DOHH2 (cell line): ENCODE results near the gene MAP3K5.

ENCODE experiments used
- H3F3A ChIP-seq: fragments of 200-600 bp; sonication (generic), shearing (Covaris generic); 2 replicates; pipeline ENCODE4 v1.6.0; 2016; ENCODE audit warnings: antibody characterized with exemption, mild to moderate bottlenecking; ENCODE audit not compliant: control insufficient read depth, insufficient read depth
- H3K27ac ChIP-seq: fragments of 200-600 bp; sonication (generic); 2 replicates; pipeline ENCODE4 v1.5.1; 2014; ENCODE audit warnings: low read depth, mild to moderate bottlenecking, low read length, moderate library complexity
- H3K27me3 ChIP-seq: fragments of 200-600 bp; sonication (generic); 2 replicates; pipeline ENCODE4 v1.6.1; 2014; ENCODE audit warnings: mild to moderate bottlenecking, low read length, mixed read lengths; ENCODE audit not compliant: control insufficient read depth
- H3K36me3 ChIP-seq: fragments of 200-600 bp; sonication (generic); 2 replicates; pipeline ENCODE4 v1.6.1; 2014; ENCODE audit warnings: mild to moderate bottlenecking, low read length, moderate library complexity, mixed read lengths; ENCODE audit not compliant: control insufficient read depth
- H3K4me1 ChIP-seq: fragments of 200-600 bp; sonication (generic); 2 replicates; pipeline ENCODE4 v1.6.1; 2014; ENCODE audit warnings: mild to moderate bottlenecking, low read length, mixed read lengths; ENCODE audit not compliant: control insufficient read depth
- H3K4me2 ChIP-seq: fragments of 200-600 bp; sonication (generic); 2 replicates; pipeline ENCODE4 v1.6.0; 2014; ENCODE audit warnings: mild to moderate bottlenecking, low read length, moderate library complexity
- H3K4me3 ChIP-seq: fragments of 200-600 bp; sonication (generic); 2 replicates; pipeline ENCODE4 v1.5.1; 2014; ENCODE audit warnings: mild to moderate bottlenecking, low read length, mixed read lengths
- H3K79me2 ChIP-seq: fragments of 200-600 bp; sonication (generic); 2 replicates; pipeline ENCODE4 v1.6.1; 2014; ENCODE audit warnings: mild to moderate bottlenecking, low read length, mixed read lengths; ENCODE audit not compliant: control insufficient read depth
- H3K9me2 ChIP-seq: fragments of 200-600 bp; sonication (generic); replicated peaks from 2 replicates; pipeline ENCODE4 v1.6.1; 2014; ENCODE audit warnings: mild to moderate bottlenecking, low read length, mixed read lengths; ENCODE audit not compliant: control insufficient read depth
- H3K9me3 ChIP-seq: fragments of 200-600 bp; sonication (generic); 2 replicates; pipeline ENCODE4 v1.6.1; 2014; ENCODE audit warnings: antibody characterized with exemption, low read length, mixed read lengths; ENCODE audit not compliant: control insufficient read depth, insufficient read depth
- H4K20me1 ChIP-seq: fragments of 200-600 bp; sonication (generic); 2 replicates; pipeline ENCODE4 v1.6.0; 2014; ENCODE audit warnings: low read depth, mild to moderate bottlenecking, antibody characterized with exemption, low read length, moderate library complexity; ENCODE audit not compliant: control insufficient read depth, insufficient read depth
- CTCF ChIP-seq: fragments of 200-600 bp; sonication (generic); IDR thresholded peaks from one replicate; pipeline ENCODE4 v1.5.1; 2014; ENCODE audit warnings: antibody characterized with exemption, mild to moderate bottlenecking, low read depth, low read length; ENCODE audit not compliant: poor library complexity, severe bottlenecking
- EZH2phosphoT487 ChIP-seq: fragments of 200-600 bp; sonication (generic); IDR thresholded peaks from 2 replicates; pipeline ENCODE4 v1.6.1; 2017; ENCODE audit warnings: borderline replicate concordance, mild to moderate bottlenecking, antibody characterized with exemption, low read length, moderate library complexity, mixed read lengths

Gene MAP3K5

GRCh38 chr6:136725124-136725523 lies 67.2 kb downstream of the MAP3K5 start:
- no peaks in the 10 kb centered on the region for H3K27me3 ChIP-seq
- H3K4me1 ChIP-seq, result no peaks in the 10 kb centered on the region
- no peaks in the 10 kb centered on the region for H3K79me2 ChIP-seq
- TF ChIP-seq CTCF (no peak), EZH2phosphoT487 (no peak)
- no peak overlapping the region for H3K4me2 ChIP-seq
- H3F3A ChIP-seq, result no peaks in the 10 kb centered on the region
- H4K20me1 ChIP-seq, result no peaks in the 10 kb centered on the region
- no peak overlapping the region for H3K4me3 ChIP-seq
- no peak overlapping the region for H3K27ac ChIP-seq
- H3K9me3 ChIP-seq, result no peaks in the 10 kb centered on the region
- no peaks in the 10 kb centered on the region; the same call in 1 of the 2 replicates for H3K9me2 ChIP-seq
- H3K36me3 ChIP-seq, result no peaks in the 10 kb centered on the region

- Histone ChIP-seq H3K9me2 (no peaks in the 10 kb centered on the region; the same call in 1 of the 2 replicates), H3K4me2 (no peak overlapping the region), H3K9me3 (no peaks in the 10 kb centered on the region), H3K4me1 (0 out of 2 replicates have a peak, but pooled peaks cover 5% of the 10 kb centered on the region), H3F3A (no peaks in the 10 kb centered on the region), H4K20me1 (no peaks in the 10 kb centered on the region), H3K36me3 (no peaks in the 10 kb centered on the region), H3K27ac (no peak overlapping the region), H3K27me3 (no peaks in the 10 kb centered on the region), H3K4me3 (no peak overlapping the region), H3K79me2 (no peaks in the 10 kb centered on the region)
- no peak for TF ChIP-seq CTCF
- TF ChIP-seq EZH2phosphoT487, result no peak
Measured at GRCh38 chr6:136723780-136724179, 68.5 kb downstream of the MAP3K5 start.

GRCh38 chr6:136721467-136721866 lies 70.8 kb downstream of the MAP3K5 start:
- Histone ChIP-seq H3F3A (no peaks in the 10 kb centered on the region), H4K20me1 (no peaks in the 10 kb centered on the region), H3K27me3 (0 out of 2 replicates have a peak, but pooled peaks cover 2% of the 10 kb centered on the region), H3K79me2 (no peaks in the 10 kb centered on the region), H3K4me2 (no peak overlapping the region), H3K36me3 (no peaks in the 10 kb centered on the region), H3K27ac (no peak overlapping the region), H3K9me3 (no peaks in the 10 kb centered on the region), H3K4me3 (no peak overlapping the region), H3K4me1 (0 out of 2 replicates have a peak, but pooled peaks cover 8% of the 10 kb centered on the region), H3K9me2 (no peaks in the 10 kb centered on the region)
- TF ChIP-seq CTCF (no peak), EZH2phosphoT487 (no peak)
